Urothelium cell line (cell line): Measurements from ENCODE around the gene MPV17.
"Not testable (repeated sequence)": the region's sequence is repeated elsewhere in the genome, so short reads cannot be mapped to it uniquely, and the experiment has no call there.

Experiments
- DNase-seq: peaks from one replicate; pipeline ENCODE4 v3.0.0; 2011; ENCODE audit warnings: low spot score, mixed read lengths
- FAIRE-seq: peaks from 2 replicates; lab custom pipeline; 2011; peaks lifted over from hg19 to GRCh38; lab: Jason Lieb, UNC

Gene MPV17

GRCh38 chr2:27323596-27324285 lies 844 bp upstream of the MPV17 start:
- no peak for DNase-seq
- FAIRE-seq, result no peak

- DNase-seq (peak; percentile 20), FAIRE-seq (no peak)
Observed at GRCh38 chr2:27322301-27322765, 564 bp downstream of the MPV17 start.

- DNase-seq, result peak; percentile 97
- FAIRE-seq, result peak; percentile 63
Observed at GRCh38 chr2:27320958-27321543, 1.8 kb downstream of the MPV17 start.

- not testable (repeated sequence) for FAIRE-seq, DNase-seq
Observed at GRCh38 chr2:27319839-27320238, 3.1 kb downstream of the MPV17 start.

GRCh38 chr2:27316655-27317412 lies 6.1 kb downstream of the MPV17 start:
- FAIRE-seq (no peak), DNase-seq (no peak)

GRCh38 chr2:27315122-27315521 lies 7.8 kb downstream of the MPV17 start:
- FAIRE-seq, result no peak
- DNase-seq, result no peak

- FAIRE-seq, result no peak
- DNase-seq, result no peak
Observed at GRCh38 chr2:27314709-27315108, 8.2 kb downstream of the MPV17 start.

GRCh38 chr2:27313882-27314645 lies 8.8 kb downstream of the MPV17 start:
- FAIRE-seq, result no peak
- DNase-seq, result no peak

GRCh38 chr2:27312152-27312551 lies 10.7 kb downstream of the MPV17 start:
- FAIRE-seq, result no peak
- no peak for DNase-seq

GRCh38 chr2:27309651-27310050 lies 13.2 kb downstream of the MPV17 start:
- DNase-seq (no peak), FAIRE-seq (peak; percentile 83)

- no peak for DNase-seq
- FAIRE-seq, result no peak
Observed at GRCh38 chr2:27308359-27308881, 14.5 kb downstream of the MPV17 start, which contains the start of gene UCN. UCN (minus strand) TSS chr2:27308445; CDS start chr2:27307895, 550 bp downstream.

GRCh38 chr2:27307545-27308358 lies 15.1 kb downstream of the MPV17 start:
- DNase-seq (no peak), FAIRE-seq (no peak)

- DNase-seq, result no peak
- no peak for FAIRE-seq
Observed at GRCh38 chr2:27307287-27307544, 15.7 kb downstream of the MPV17 start.

GRCh38 chr2:27306573-27307286 lies 16.2 kb downstream of the MPV17 start:
- DNase-seq, result no peak
- no peak for FAIRE-seq

GRCh38 chr2:27306136-27306535 lies 16.8 kb downstream of the MPV17 start:
- DNase-seq, result no peak
- no peak for FAIRE-seq

- FAIRE-seq, result no peak
Observed at GRCh38 chr2:27305516-27305915, 17.4 kb downstream of the MPV17 start.

GRCh38 chr2:27304488-27305240 lies 18.2 kb downstream of the MPV17 start:
- no peak for DNase-seq
- no peak for FAIRE-seq

More at GRCh38 chr2:27305516-27305915, 17.4 kb downstream of the MPV17 start:
- no peak for DNase-seq

GRCh38 chr2:27303093-27304025 lies 19.5 kb downstream of the MPV17 start:
- DNase-seq (peak; percentile 77), FAIRE-seq (no peak)
